Body of pancreas (tissue), 4 donors: ENCODE measurements around the gene MRPL27. TPM values are rescaled to one million over a fixed set of nuclear protein-coding genes. Genes with fewer than 3 reads are reported as not detected.

ENCODE experiments used
- ATAC-seq: fragments of 150-250 bp; one replicate; pipeline ENCODE4 v1.9.1; 2016
- DNase-seq, 4 donors: peaks; one replicate each; pipeline ENCODE4 v3.0.0-alpha.2; 2019
- H3K27ac ChIP-seq, 4 donors: fragments of 200-600 bp; sonication (generic); 1 replicate in 3 of 4; 2 replicates in 1 of 4; pipeline versions ENCODE4 v1.5.1 to v1.6.1; 2016 to 2019; ENCODE audit warnings: mild to moderate bottlenecking in 1 of 4, mixed read lengths in 1 of 4, moderate library complexity in 1 of 4
- H3K27me3 ChIP-seq, 2 donors: fragments of 200-600 bp; sonication (generic); one replicate each; pipeline ENCODE4 v1.6.0; 2016; ENCODE audit warnings: mild to moderate bottlenecking in 1 of 2
- H3K36me3 ChIP-seq, 2 donors: fragments of 200-600 bp; sonication (generic); replicated peaks in 1 of 2; 2 replicates each; pipeline ENCODE4 v1.5.1; 2016; ENCODE audit warnings: low read depth in 2 of 2; ENCODE audit not compliant: insufficient read depth in 1 of 2
- H3K4me1 ChIP-seq: fragments of 200-600 bp; sonication (generic); one replicate; pipeline ENCODE4 v1.6.0; 2016
- H3K4me3 ChIP-seq, 2 donors: fragments of 200-600 bp; sonication (generic); 1 replicate in 1 of 2; 2 replicates in 1 of 2; pipeline ENCODE4 v1.5.1; 2016 to 2019
- H3K9me3 ChIP-seq, 3 donors: fragments of 200-600 bp; sonication (generic); 1 replicate in 2 of 3; 2 replicates in 1 of 3; pipeline ENCODE4 v1.5.1; 2016
- POLR2A ChIP-seq, 3 donors: fragments of 450-650 bp; IDR thresholded peaks; one replicate each; pipeline ENCODE4 v1.6.1; 2016; ENCODE audit warnings: antibody characterized with exemption in 3 of 3, mild to moderate bottlenecking in 2 of 3
- WGBS, 2 donors: methylation state at CpG; one replicate each; pipeline ENCODE4 v1.1.5; 2017; 5-methylcytosine and 5-hydroxymethylcytosine counted together
- intact Hi-C: fragments of 100-400 bp; cut with DNase I; formaldehyde crosslinking; loops from one replicate; pipeline ENCODE4 v1.15.1; 2023
- total RNA-seq, 2 donors: library from RNA; depleted of rRNA; stranded (reverse); fragments of >200 nt; gene quantifications; one replicate each; pipeline ENCODE4 v1.1.0, GENCODE V29; 2016
- TF ChIP-seq, protein P1 (sequence below), 7 experiments: fragments of 450-650 bp in 4 of 7; fragments of 200-600 bp in 3 of 7; sonication (generic) in 3 of 7; IDR thresholded peaks; one replicate each; pipeline ENCODE4 v1.5.1; 2016 to 2019; ENCODE audit warnings: antibody characterized with exemption in 7 of 7

Gene MRPL27
- total RNA-seq, 2 donors from 2014 or later = 26.5 to 31.3 TPM

DNA sequence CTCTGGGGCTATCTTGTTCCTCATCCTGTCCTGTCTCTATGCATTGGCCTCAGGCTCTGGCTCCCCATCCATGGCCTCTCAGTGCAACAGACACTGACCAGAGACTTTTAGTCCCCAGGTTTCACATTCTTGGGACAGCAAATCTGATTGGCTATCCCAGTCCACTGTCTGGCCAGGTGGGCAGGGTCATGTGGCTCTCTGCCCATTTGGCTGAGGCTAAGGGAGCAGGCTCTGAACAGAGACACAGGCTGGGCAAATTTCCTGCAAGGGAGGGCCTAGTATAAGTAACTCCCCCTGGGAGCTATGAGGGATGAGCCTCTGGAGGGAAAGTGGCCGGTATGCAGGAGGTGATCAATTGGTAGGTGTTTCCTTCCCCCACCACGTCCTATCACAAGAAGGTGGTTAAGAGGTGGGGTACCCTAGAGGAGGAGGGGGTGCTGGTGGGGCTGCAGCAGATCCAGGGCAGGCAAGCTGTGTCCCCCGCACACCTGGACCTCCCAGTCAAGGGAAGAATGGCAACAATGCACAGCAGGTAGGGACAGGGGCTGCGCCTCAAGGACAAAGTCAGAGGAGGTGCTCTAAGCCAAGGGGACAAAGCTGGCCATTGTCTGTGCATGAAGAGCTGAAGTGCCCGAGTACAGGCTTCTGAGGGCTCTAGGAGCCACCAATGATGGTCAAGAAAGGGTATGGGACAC is 13.8 kb downstream of the MRPL27 start:
- ATAC-seq (no peak), DNase-seq (peak in 1 of 4 donors; percentile 25)
- peaks cover 17% of the 10 kb centered on the region for H3K4me1 ChIP-seq
- 75 to 83% methylated on average over 5 of the region's 5 CpGs for whole genome bisulfite sequencing, 2 donors
- H3K9me3 ChIP-seq = no peaks in the 10 kb centered on the region
- intact Hi-C loops = no loop called here
- H3K27ac ChIP-seq = peak overlapping the region in 1 of 4 donors; percentile 17
- no peak overlapping the region for H3K4me3 ChIP-seq
- H3K36me3 ChIP-seq = peaks cover 7 to 8% of the 10 kb centered on the region in 2 donors
- no peak for TF ChIP-seq POLR2A (IDR thresholded peaks at IDR 0.05)
- TF ChIP-seq, protein P1, sequence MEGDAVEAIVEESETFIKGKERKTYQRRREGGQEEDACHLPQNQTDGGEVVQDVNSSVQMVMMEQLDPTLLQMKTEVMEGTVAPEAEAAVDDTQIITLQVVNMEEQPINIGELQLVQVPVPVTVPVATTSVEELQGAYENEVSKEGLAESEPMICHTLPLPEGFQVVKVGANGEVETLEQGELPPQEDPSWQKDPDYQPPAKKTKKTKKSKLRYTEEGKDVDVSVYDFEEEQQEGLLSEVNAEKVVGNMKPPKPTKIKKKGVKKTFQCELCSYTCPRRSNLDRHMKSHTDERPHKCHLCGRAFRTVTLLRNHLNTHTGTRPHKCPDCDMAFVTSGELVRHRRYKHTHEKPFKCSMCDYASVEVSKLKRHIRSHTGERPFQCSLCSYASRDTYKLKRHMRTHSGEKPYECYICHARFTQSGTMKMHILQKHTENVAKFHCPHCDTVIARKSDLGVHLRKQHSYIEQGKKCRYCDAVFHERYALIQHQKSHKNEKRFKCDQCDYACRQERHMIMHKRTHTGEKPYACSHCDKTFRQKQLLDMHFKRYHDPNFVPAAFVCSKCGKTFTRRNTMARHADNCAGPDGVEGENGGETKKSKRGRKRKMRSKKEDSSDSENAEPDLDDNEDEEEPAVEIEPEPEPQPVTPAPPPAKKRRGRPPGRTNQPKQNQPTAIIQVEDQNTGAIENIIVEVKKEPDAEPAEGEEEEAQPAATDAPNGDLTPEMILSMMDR (IDR thresholded peaks at IDR 0.05) = no peak
- no peaks in the 10 kb centered on the region for H3K27me3 ChIP-seq

DNA sequence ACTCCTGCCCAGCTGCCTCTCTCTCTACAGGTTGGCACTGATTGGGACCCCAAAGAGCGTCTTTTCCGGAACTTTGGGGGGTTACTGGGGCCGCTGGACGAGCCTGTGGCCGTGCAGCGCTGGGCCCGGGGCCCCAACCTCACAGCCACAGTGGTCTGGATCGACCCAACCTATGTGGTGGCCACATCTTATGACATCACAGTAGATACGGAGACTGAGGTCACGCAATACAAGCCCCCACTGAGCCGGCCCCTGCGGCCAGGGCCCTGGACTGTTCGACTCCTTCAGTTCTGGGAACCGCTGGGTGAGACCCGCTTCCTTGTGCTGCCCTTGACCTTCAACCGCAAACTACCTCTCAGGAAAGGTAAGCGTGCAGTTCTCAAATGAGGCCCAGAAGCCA is 14.8 kb downstream of the MRPL27 start:
- peaks cover 17% of the 10 kb centered on the region for H3K4me1 ChIP-seq
- TF ChIP-seq POLR2A (IDR thresholded peaks at IDR 0.05) = no peak
- TF ChIP-seq, protein P1 (IDR thresholded peaks at IDR 0.05) = no peak
- peaks cover 7 to 8% of the 10 kb centered on the region in 2 donors for H3K36me3 ChIP-seq
- no peak for ATAC-seq
- H3K4me3 ChIP-seq = no peak overlapping the region
- 95% methylated on average over 14 of the region's 17 CpGs; no CpG with 5 or more reads in 1 of the 2 donors for WGBS, 2 donors
- DNase-seq = no peak
- intact Hi-C loops = no loop called here
- no peaks in the 10 kb centered on the region for H3K9me3 ChIP-seq
- no peaks in the 10 kb centered on the region for H3K27me3 ChIP-seq
- no peak overlapping the region for H3K27ac ChIP-seq

DNA sequence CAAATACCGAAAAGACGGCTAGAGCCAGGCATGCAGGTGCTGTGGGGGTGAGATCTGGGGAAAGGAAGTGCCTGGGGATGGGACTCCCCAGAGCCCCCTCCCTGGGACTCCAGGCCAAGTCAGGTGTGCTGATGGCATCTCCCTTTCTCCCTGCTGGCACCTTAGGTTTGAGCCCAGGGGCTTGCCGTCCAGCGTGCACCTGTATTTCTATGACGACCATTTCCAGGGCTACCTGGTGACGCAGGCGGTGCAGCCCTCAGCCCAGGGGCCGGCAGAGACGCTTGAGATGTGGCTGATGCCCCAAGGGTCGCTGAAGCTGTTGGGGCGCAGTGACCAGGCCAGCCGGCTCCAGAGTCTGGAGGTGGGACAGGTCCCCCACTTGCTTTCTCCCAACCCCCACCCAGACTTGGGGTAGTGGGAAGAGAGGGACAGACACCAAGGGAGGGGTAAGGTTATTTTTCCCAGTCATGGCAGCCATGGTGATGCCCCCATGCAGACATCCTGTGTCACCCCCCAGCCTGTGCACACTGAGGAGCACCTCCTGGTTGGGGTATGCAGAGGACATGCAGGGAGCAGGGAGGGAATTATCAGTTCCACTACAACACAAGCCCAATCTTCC is 16.0 kb downstream of the MRPL27 start:
- DNase-seq (no peak), ATAC-seq (no peak)
- Histone ChIP-seq H3K4me1 (peaks cover 14% of the 10 kb centered on the region), H3K9me3 (no peaks in the 10 kb centered on the region), H3K4me3 (no peak overlapping the region), H3K27ac (no peak overlapping the region), H3K36me3 (peaks cover 7 to 8% of the 10 kb centered on the region in 2 donors), H3K27me3 (no peaks in the 10 kb centered on the region)
- 93% methylated on average over 5 to 12 of the region's 12 CpGs for WGBS, 2 donors
- intact Hi-C loops = no loop called here
- TF ChIP-seq POLR2A (IDR thresholded peaks at IDR 0.05) = no peak
- TF ChIP-seq, protein P1 (IDR thresholded peaks at IDR 0.05) = no peak

DNA sequence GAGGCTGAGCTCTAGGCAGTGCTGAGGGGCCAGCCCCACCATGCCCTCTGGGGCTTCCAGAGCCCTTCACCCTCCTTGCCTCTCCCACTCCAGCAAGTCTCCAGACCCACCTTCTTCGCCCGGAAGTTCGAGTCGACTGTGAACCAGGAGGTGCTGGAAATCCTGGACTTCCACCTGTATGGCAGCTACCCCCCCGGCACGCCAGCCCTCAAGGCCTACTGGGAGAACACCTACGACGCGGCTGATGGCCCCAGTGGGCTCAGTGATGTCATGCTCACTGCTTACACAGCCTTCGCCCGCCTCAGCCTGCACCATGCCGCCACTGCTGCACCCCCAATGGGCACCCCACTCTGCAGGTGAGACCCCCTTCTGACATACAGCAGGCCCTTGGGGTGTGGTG is 16.6 kb downstream of the MRPL27 start:
- Histone ChIP-seq H3K4me3 (no peak overlapping the region), H3K9me3 (no peaks in the 10 kb centered on the region), H3K27ac (no peak overlapping the region), H3K36me3 (peaks cover 7 to 8% of the 10 kb centered on the region in 2 donors), H3K4me1 (peaks cover 13% of the 10 kb centered on the region), H3K27me3 (no peaks in the 10 kb centered on the region)
- TF ChIP-seq, protein P1 (IDR thresholded peaks at IDR 0.05) = no peak
- TF ChIP-seq POLR2A (IDR thresholded peaks at IDR 0.05) = no peak
- intact Hi-C loops = no loop called here
- DNase-seq = no peak
- WGBS, 2 donors = 91 to 95% methylated on average over 9 to 12 of the region's 12 CpGs
- no peak for ATAC-seq
